ENCODE data around the gene PCYT2.

- TF ChIP-seq CTCF (IDR thresholded peaks at IDR 0.05; ENCODE audit: extremely low read depth in 1 of 2, insufficient read depth in 1 of 2, low read depth in 1 of 2, low read length in 2 of 2) (peak; percentile 29 to 47), POLR2A (IDR thresholded peaks at IDR 0.05; ENCODE audit: low read depth, low read length) (peak; percentile 57), MAX (IDR thresholded peaks at IDR 0.05; ENCODE audit: insufficient read depth, insufficient read length) (peak; percentile 88), POLR2AphosphoS5 (IDR thresholded peaks at IDR 0.05; ENCODE audit: insufficient read depth, low read depth, low read length) (peak; percentile 72), EZH2 (IDR thresholded peaks at IDR 0.05; ENCODE audit: borderline replicate concordance, low read depth, low read length, severe bottlenecking) (no peak)
Measured at GRCh38 chr17:81927653-81928543, 16.7 kb upstream of the PCYT2 start, which contains the start of gene MAFG.

All from endothelial cell of umbilical vein (primary cell).